Mesenchymal stem cell (in vitro differentiated cells and primary cell): ENCODE results near the gene ZNF578.
"Not testable (repeated sequence)": the region's sequence is repeated elsewhere in the genome, so short reads cannot be mapped to it uniquely, and the experiment has no call there.

Experiments
- DNase-seq: peaks from one replicate; pipeline ENCODE4 v3.0.0-alpha.2; 2013
- H2AFZ ChIP-seq: one replicate; pipeline ENCODE4 v1.6.1; 2013; ENCODE audit warnings: low read depth, mild to moderate bottlenecking, control low read depth, inconsistent platforms, low read length, moderate library complexity
- H2AK5ac ChIP-seq: 2 replicates; pipeline ENCODE4 v1.6.1; 2013; ENCODE audit warnings: low read length, moderate library complexity, mild to moderate bottlenecking, inconsistent platforms; ENCODE audit not compliant: severe bottlenecking
- H2BK120ac ChIP-seq: one replicate; pipeline ENCODE4 v1.6.1; 2013; ENCODE audit warnings: low read depth, mild to moderate bottlenecking, inconsistent platforms, low read length, moderate library complexity
- H2BK12ac ChIP-seq, 2 experiments: one replicate each; pipeline ENCODE4 v1.6.1; 2013; ENCODE audit warnings: inconsistent platforms in 2 of 2, low read length in 2 of 2, mild to moderate bottlenecking in 2 of 2, moderate library complexity in 2 of 2, control low read depth in 1 of 2
- H2BK15ac ChIP-seq: one replicate; pipeline ENCODE4 v1.6.1; 2013; ENCODE audit warnings: mild to moderate bottlenecking, low read depth, inconsistent platforms; ENCODE audit not compliant: poor library complexity, severe bottlenecking
- H2BK5ac ChIP-seq: 2 replicates; pipeline ENCODE4 v1.6.1; 2013; ENCODE audit warnings: low read depth, mild to moderate bottlenecking, low read length, control low read depth, inconsistent platforms; ENCODE audit not compliant: poor library complexity, severe bottlenecking
- H3K14ac ChIP-seq, 2 experiments: one replicate each; pipeline ENCODE4 v1.6.1; 2013; ENCODE audit warnings: inconsistent platforms in 2 of 2, low read length in 2 of 2, control low read depth in 1 of 2, mild to moderate bottlenecking in 1 of 2, moderate library complexity in 1 of 2
- H3K18ac ChIP-seq, 2 experiments: one replicate each; pipeline ENCODE4 v1.6.1; 2013; ENCODE audit warnings: inconsistent platforms in 2 of 2, low read length in 2 of 2, control low read depth in 1 of 2, low read depth in 1 of 2, mild to moderate bottlenecking in 1 of 2
- H3K23ac ChIP-seq, 2 experiments: one replicate each; pipeline ENCODE4 v1.6.1; 2013; ENCODE audit warnings: inconsistent platforms in 2 of 2, low read length in 2 of 2, mild to moderate bottlenecking in 2 of 2, moderate library complexity in 2 of 2, control low read depth in 1 of 2
- H3K27ac ChIP-seq: 2 replicates; pipeline ENCODE4 v1.5.1; 2013; ENCODE audit warnings: mild to moderate bottlenecking, moderate library complexity, low read length, control low read depth, inconsistent platforms; ENCODE audit not compliant: poor library complexity, severe bottlenecking
- H3K27me3 ChIP-seq, 2 experiments: 2 replicates each; pipeline versions ENCODE4 v1.6.1 to v1.7.0; 2013; ENCODE audit warnings: low read length in 2 of 2, mild to moderate bottlenecking in 2 of 2, moderate library complexity in 2 of 2, control low read depth in 1 of 2, inconsistent platforms in 1 of 2; ENCODE audit not compliant: control insufficient read depth in 1 of 2, insufficient read depth in 1 of 2
- H3K36me3 ChIP-seq, 2 experiments: 2 replicates each; pipeline versions ENCODE4 v1.6.1 to v1.7.0; 2013; ENCODE audit warnings: low read length in 2 of 2, control low read depth in 1 of 2, inconsistent platforms in 1 of 2, low read depth in 1 of 2, mild to moderate bottlenecking in 1 of 2; ENCODE audit not compliant: insufficient read depth in 2 of 2, control insufficient read depth in 1 of 2
- H3K4ac ChIP-seq, 2 experiments: one replicate each; pipeline ENCODE4 v1.6.1; 2013; ENCODE audit warnings: inconsistent platforms in 2 of 2, low read length in 2 of 2, mild to moderate bottlenecking in 2 of 2, moderate library complexity in 2 of 2, control low read depth in 1 of 2, low read depth in 1 of 2
- H3K4me1 ChIP-seq: 2 replicates; pipeline ENCODE4 v1.6.1; 2013; ENCODE audit warnings: low read depth, low read length, control low read depth; ENCODE audit not compliant: control insufficient read depth, insufficient read depth
- H3K4me2 ChIP-seq: 2 replicates; pipeline ENCODE4 v1.6.1; 2013; ENCODE audit warnings: low read length, mild to moderate bottlenecking, inconsistent platforms; ENCODE audit not compliant: poor library complexity, severe bottlenecking
- H3K4me3 ChIP-seq, 2 experiments: 2 replicates each; pipeline versions ENCODE4 v1.5.1 to v1.7.0; 2013; ENCODE audit warnings: low read length in 2 of 2, mild to moderate bottlenecking in 2 of 2, control low read depth in 1 of 2, low read depth in 1 of 2; ENCODE audit not compliant: insufficient read depth in 1 of 2
- H3K79me1 ChIP-seq: replicated peaks from 2 replicates; pipeline ENCODE4 v1.6.1; 2013; ENCODE audit warnings: mild to moderate bottlenecking, control low read depth, low read length, inconsistent platforms; ENCODE audit not compliant: poor library complexity, severe bottlenecking
- H3K9ac ChIP-seq: 2 replicates; pipeline ENCODE4 v1.7.0; 2013; ENCODE audit warnings: mild to moderate bottlenecking, low read length, moderate library complexity
- H3K9me3 ChIP-seq: 2 replicates; pipeline ENCODE4 v1.7.0; 2013; ENCODE audit warnings: mild to moderate bottlenecking, low read length; ENCODE audit not compliant: control insufficient read depth
- H4K8ac ChIP-seq: one replicate; pipeline ENCODE4 v1.6.1; 2013; ENCODE audit warnings: inconsistent platforms, mild to moderate bottlenecking, low read length, moderate library complexity
- H4K91ac ChIP-seq: one replicate; pipeline ENCODE4 v1.6.1; 2013; ENCODE audit warnings: mild to moderate bottlenecking, low read length, inconsistent platforms
- WGBS: methylation state at CpG from one replicate; pipeline ENCODE4 v1.1.7; 2013; ENCODE audit warnings: mixed read lengths; 5-methylcytosine and 5-hydroxymethylcytosine counted together

ZNF578 gene

DNA sequence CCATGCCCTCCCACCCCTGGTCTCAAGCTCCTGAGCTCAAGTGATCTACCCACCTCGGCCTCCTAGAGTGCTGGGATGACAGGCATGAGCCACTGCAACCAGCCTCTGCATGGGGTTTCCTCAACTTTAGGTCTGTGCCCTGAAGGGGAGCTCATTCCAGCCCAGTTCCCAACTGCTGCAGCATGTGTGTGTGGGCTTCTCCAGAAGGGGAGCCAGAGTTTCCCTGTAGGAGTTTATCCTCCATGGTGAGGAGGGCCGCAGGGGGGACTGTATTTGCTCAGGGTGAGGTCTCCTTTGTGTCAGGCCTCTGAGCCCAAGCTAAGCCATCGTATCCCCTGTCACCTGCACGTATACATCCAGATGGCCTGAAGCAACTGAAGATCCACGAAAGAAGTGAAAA lies 62.8 kb downstream of the ZNF578 start:
- Histone ChIP-seq H2BK12ac (no peak overlapping the region), H4K8ac (no peak overlapping the region), H2AFZ (no peak overlapping the region), H3K9me3 (peaks cover 55% of the 10 kb centered on the region), H3K4me2 (no peak overlapping the region), H3K27me3 (no peaks in the 10 kb centered on the region), H3K4me3 (no peak overlapping the region), H3K9ac (no peak overlapping the region), H3K23ac (no peak overlapping the region), H3K4ac (no peak overlapping the region), H2BK5ac (no peak overlapping the region), H3K4me1 (no peaks in the 10 kb centered on the region), H2BK15ac (no peak overlapping the region), H3K79me1 (no peaks in the 10 kb centered on the region), H3K36me3 (peaks cover 0 to 12% of the 10 kb centered on the region in 2 experiments), H2AK5ac (no peak overlapping the region), H3K18ac (no peak overlapping the region), H4K91ac (no peak overlapping the region), H3K14ac (no peak overlapping the region), H2BK120ac (no peak overlapping the region), H3K27ac (no peak overlapping the region)
- no peak for DNase-seq
- 76% methylated on average over 5 of the region's 5 CpGs for WGBS

DNA sequence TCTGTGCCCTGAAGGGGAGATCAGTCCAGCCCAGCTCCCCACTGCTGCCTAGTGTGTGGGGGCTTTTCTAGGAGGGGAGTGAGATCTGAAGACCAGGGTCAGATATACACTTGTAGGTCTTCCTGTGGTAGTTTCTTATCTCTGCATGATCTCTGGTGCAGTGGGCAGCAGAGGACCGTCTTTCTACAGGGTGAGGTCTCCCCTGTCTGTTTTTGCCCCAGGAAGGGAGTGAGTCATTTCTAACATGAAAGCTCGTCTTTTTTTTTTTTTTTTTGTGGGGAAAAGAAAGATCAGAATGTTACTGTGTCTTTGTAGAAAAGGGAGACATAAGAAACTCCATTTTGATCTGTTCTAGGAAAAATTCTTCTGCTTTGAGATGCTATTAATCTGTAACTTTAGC lies 65.3 kb downstream of the ZNF578 start:
- no peak overlapping the region for H2BK5ac ChIP-seq

DNA sequence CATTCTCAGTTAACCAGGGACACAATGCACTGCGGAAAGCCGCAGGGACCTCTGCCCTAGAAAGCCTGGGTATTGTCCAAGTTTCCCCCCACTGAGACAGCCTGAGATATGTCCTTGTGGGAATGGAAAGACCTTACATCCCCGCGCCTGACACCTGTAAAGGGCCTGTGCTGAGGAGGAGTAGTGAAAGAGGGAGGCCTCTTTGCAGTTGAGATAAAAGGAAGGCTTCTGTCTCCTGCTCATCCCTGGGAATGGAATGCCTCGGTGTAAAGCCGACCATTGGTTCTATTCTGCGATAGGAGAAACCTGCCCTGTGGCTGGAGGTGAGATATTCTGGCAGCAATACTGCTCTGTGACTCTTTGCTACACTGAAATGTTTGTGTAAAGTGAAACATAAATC lies 65.8 kb downstream of the ZNF578 start:
- H2AK5ac ChIP-seq, H3K27ac ChIP-seq, H3K4me2 ChIP-seq, H3K4me1 ChIP-seq, H2AFZ ChIP-seq, H2BK5ac ChIP-seq, H3K4ac ChIP-seq, H3K27me3 ChIP-seq, H3K79me1 ChIP-seq, H2BK12ac ChIP-seq, H3K4me3 ChIP-seq, H2BK120ac ChIP-seq, H3K18ac ChIP-seq, H4K8ac ChIP-seq, H3K36me3 ChIP-seq, H4K91ac ChIP-seq, DNase-seq, H3K14ac ChIP-seq, H3K9ac ChIP-seq, H2BK15ac ChIP-seq, H3K23ac ChIP-seq: not testable (repeated sequence)
- peaks cover 35% of the 10 kb centered on the region for H3K9me3 ChIP-seq
- WGBS = 61% methylated on average over 7 of the region's 7 CpGs

More for the DNA sequence above, 65.3 kb downstream of the ZNF578 start:
- Histone ChIP-seq H3K18ac (no peak overlapping the region), H2AK5ac (no peak overlapping the region), H2BK12ac (no peak overlapping the region), H3K4me2 (no peak overlapping the region), H2BK15ac (no peak overlapping the region), H3K79me1 (no peaks in the 10 kb centered on the region), H3K23ac (no peak overlapping the region), H3K9ac (no peak overlapping the region), H3K14ac (no peak overlapping the region), H2AFZ (no peak overlapping the region), H3K27ac (no peak overlapping the region), H3K27me3 (no peaks in the 10 kb centered on the region), H3K4ac (no peak overlapping the region), H3K4me3 (no peak overlapping the region), H4K8ac (no peak overlapping the region), H2BK120ac (no peak overlapping the region), H3K4me1 (no peaks in the 10 kb centered on the region), H3K9me3 (peaks cover 38% of the 10 kb centered on the region), H4K91ac (no peak overlapping the region), H3K36me3 (no peaks in the 10 kb centered on the region)
- DNase-seq = no peak
- WGBS = 39% methylated on average over 2 of the region's 2 CpGs

DNA sequence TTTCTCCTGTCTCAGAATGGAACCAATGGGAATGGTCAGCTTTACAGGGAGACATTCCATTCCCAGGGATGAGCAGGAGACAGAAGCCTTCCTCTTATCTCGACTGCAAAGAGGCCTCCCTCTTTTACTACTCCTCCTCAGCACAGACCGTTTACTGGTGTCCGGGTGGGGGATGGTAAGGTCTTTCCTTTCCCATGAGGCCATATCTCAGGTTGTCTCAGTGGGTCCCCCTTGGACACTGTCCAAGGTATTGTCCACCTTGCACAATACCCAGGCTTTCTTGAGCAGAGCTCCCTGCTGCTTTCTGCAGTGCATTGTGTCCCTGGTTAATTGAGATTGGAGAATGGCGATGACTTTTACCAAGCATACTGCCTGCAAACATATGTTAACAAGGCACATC lies 66.7 kb downstream of the ZNF578 start:
- Histone ChIP-seq H2AFZ (no peak overlapping the region), H4K8ac (no peak overlapping the region), H3K9me3 (peaks cover 27% of the 10 kb centered on the region), H3K27ac (no peak overlapping the region), H3K23ac (no peak overlapping the region), H3K9ac (no peak overlapping the region), H3K4me1 (no peaks in the 10 kb centered on the region), H3K4me2 (no peak overlapping the region), H4K91ac (no peak overlapping the region), H2AK5ac (no peak overlapping the region), H2BK15ac (no peak overlapping the region), H3K4ac (no peak overlapping the region), H3K36me3 (no peaks in the 10 kb centered on the region), H3K4me3 (no peak overlapping the region), H3K18ac (no peak overlapping the region), H2BK120ac (no peak overlapping the region), H3K14ac (no peak overlapping the region), H2BK5ac (no peak overlapping the region), H2BK12ac (no peak overlapping the region), H3K27me3 (no peaks in the 10 kb centered on the region), H3K79me1 (no peaks in the 10 kb centered on the region)
- no peak for DNase-seq
- WGBS = 85% methylated on average over 2 of the region's 4 CpGs
